GM12801 (cell line): ENCODE results near the gene INTS11.

Experiments used
- CTCF ChIP-seq: IDR thresholded peaks from one replicate; pipeline ENCODE4 v1.5.1; 2011; ENCODE audit warnings: control low read depth; ENCODE audit not compliant: insufficient read length; ENCODE audit errors: extremely low read depth

The INTS11 gene

GRCh38 chr1:1306070-1306660, 18.3 kb downstream of the INTS11 start:
- no peak for TF ChIP-seq CTCF

- TF ChIP-seq CTCF: no peak
Observed at GRCh38 chr1:1305300-1306069, 19.0 kb downstream of the INTS11 start.

GRCh38 chr1:1304331-1305299, 19.8 kb downstream of the INTS11 start:
- TF ChIP-seq CTCF: no peak

- TF ChIP-seq CTCF: no peak
Observed at GRCh38 chr1:1303736-1304135, 20.7 kb downstream of the INTS11 start.

- TF ChIP-seq CTCF: no peak
Observed at GRCh38 chr1:1302951-1303509, 21.4 kb downstream of the INTS11 start.

- TF ChIP-seq CTCF: no peak
Observed at GRCh38 chr1:1302006-1302430, 22.4 kb downstream of the INTS11 start.

- TF ChIP-seq CTCF: no peak
Observed at GRCh38 chr1:1300352-1300739, 24.1 kb downstream of the INTS11 start.
